Right lobe of liver (tissue), 4 donors: Measurements from ENCODE around the gene SPACA5.

Experiments used
- CTCF ChIP-seq, 4 donors: fragments of 200-600 bp in 3 of 4; fragments of 450-650 bp in 1 of 4; IDR thresholded peaks; one replicate each; pipeline versions ENCODE4 v1.5.1 to v1.8.0; 2016 to 2022; ENCODE audit warnings: antibody characterized with exemption in 4 of 4, mild to moderate bottlenecking in 2 of 4
- POLR2A ChIP-seq: fragments of 450-650 bp; IDR thresholded peaks from one replicate; pipeline ENCODE4 v1.6.1; 2017; ENCODE audit warnings: antibody characterized with exemption, mild to moderate bottlenecking
- donor health status: DM: no; HTN: no; CAD: no.
- donor health status: DM: no; HTN: no; CAD: no.
- donor health status: DM: no; HTN: yes; CAD: no.

GRCh38 chrX:48022738-48023137 lies 15.9 kb downstream of the SPACA5 start:
- TF ChIP-seq CTCF (IDR thresholded peaks at IDR 0.05), result no peak
- no peak for TF ChIP-seq POLR2A
